Tibial nerve (tissue), 3 donors: ENCODE measurements around the gene RTN1.

Source experiments
- POLR2A ChIP-seq, 2 donors: fragments of 450-650 bp; IDR thresholded peaks; one replicate each; pipeline ENCODE4 v1.6.1; 2017; ENCODE audit warnings: antibody characterized with exemption in 2 of 2, mild to moderate bottlenecking in 2 of 2, moderate library complexity in 2 of 2
- TF ChIP-seq, protein P1 (sequence below), 5 experiments: fragments of 200-600 bp in 3 of 5; fragments of 450-650 bp in 2 of 5; sonication (generic) in 3 of 5; IDR thresholded peaks; one replicate each; pipeline ENCODE4 v1.5.1; 2016 to 2019; ENCODE audit warnings: antibody characterized with exemption in 5 of 5, mild to moderate bottlenecking in 3 of 5, moderate library complexity in 2 of 5

DNA sequence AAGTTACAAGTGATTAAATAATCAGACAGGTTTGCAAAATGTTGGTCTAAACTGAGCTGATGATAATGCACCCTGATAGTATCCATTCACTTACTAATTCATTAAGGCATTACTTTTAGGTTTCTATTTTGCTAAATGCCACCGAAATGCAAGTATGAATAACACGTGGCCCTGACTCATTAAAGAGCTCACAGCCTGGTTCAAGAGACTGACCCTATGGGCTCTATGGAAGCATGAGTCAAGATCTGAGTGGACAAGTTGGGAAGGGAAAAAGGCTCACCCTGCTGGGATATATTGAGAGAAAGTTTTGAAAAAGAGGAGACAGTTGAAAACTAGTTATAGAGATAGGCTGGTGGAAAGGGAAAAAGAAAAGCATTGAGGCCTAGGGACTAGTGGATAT is 34.6 kb upstream of the RTN1 start:
- TF ChIP-seq POLR2A (IDR thresholded peaks at IDR 0.05) = no peak
- TF ChIP-seq, protein P1, sequence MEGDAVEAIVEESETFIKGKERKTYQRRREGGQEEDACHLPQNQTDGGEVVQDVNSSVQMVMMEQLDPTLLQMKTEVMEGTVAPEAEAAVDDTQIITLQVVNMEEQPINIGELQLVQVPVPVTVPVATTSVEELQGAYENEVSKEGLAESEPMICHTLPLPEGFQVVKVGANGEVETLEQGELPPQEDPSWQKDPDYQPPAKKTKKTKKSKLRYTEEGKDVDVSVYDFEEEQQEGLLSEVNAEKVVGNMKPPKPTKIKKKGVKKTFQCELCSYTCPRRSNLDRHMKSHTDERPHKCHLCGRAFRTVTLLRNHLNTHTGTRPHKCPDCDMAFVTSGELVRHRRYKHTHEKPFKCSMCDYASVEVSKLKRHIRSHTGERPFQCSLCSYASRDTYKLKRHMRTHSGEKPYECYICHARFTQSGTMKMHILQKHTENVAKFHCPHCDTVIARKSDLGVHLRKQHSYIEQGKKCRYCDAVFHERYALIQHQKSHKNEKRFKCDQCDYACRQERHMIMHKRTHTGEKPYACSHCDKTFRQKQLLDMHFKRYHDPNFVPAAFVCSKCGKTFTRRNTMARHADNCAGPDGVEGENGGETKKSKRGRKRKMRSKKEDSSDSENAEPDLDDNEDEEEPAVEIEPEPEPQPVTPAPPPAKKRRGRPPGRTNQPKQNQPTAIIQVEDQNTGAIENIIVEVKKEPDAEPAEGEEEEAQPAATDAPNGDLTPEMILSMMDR (IDR thresholded peaks at IDR 0.05) = no peak
